ENCODE results near the gene GET3.

Gene GET3

DNA sequence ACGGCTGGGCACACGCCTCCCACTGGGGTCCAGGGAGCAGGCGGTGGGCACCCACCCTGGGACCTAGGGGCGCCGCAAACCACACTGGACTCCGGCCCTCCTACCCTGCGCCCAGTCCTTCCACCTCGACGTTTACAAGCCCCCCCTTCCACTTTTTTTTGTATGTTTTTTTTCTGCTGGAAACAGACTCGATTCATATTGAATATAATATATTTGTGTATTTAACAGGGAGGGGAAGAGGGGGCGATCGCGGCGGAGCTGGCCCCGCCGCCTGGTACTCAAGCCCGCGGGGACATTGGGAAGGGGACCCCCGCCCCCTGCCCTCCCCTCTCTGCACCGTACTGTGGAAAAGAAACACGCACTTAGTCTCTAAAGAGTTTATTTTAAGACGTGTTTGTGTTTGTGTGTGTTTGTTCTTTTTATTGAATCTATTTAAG, 55.6 kb downstream of the GET3 start:
- TF ChIP-seq, protein P1, sequence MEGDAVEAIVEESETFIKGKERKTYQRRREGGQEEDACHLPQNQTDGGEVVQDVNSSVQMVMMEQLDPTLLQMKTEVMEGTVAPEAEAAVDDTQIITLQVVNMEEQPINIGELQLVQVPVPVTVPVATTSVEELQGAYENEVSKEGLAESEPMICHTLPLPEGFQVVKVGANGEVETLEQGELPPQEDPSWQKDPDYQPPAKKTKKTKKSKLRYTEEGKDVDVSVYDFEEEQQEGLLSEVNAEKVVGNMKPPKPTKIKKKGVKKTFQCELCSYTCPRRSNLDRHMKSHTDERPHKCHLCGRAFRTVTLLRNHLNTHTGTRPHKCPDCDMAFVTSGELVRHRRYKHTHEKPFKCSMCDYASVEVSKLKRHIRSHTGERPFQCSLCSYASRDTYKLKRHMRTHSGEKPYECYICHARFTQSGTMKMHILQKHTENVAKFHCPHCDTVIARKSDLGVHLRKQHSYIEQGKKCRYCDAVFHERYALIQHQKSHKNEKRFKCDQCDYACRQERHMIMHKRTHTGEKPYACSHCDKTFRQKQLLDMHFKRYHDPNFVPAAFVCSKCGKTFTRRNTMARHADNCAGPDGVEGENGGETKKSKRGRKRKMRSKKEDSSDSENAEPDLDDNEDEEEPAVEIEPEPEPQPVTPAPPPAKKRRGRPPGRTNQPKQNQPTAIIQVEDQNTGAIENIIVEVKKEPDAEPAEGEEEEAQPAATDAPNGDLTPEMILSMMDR (IDR thresholded peaks at IDR 0.05; ENCODE audit: control extremely low read depth, extremely low read depth, low read depth, missing control alignments) = no peak

DNA sequence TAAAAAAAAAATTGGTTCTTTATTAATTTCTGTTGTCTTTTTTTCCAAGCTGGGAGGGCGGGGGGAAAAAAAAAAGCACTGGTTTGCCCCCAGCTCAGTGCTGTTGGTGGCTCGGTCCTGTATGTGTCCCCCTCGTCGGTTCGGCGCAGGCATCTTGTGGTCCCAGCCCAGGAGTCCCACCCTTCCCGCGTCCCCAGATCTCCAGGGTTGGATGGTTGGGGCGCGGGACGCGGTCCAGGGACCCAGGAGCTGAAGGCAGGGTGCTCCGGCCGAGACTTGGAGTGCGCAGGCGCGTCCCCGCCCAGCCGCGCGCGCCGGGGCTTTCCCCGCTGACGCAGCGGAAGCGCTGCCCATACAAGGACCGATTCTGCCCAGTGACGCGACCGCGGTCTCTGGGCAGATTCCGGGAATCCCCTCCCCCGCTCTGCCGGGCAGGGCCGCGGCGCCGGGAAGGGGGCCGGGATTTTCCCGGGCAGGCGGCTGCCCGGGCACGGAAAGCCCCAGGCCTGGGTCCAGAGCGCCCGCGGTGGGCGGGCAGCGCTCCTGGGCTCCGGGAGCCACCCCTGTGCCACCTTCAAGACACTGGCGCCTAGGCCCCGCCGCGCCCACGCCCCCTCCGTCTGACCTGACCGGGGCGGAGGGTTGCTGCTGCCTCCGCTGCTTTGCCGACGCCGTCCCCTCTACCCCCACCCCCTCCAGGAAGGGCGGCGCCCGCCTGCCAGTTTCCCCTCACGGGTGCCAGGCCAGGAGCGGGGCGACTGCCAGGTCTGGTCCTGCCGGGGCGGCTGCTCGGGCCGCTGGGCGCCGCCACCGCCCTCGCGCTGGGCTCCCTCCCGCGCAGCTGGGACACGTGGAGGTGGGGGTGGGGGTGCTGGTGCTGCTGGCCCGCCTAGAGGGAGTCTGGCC, 56.2 kb downstream of the GET3 start:
- DNase-seq (ENCODE audit: extremely low spot score) = peak; percentile 93
- CTCF ChIA-PET = interaction anchor here (1.0 to 17.0 kb wide), 5 partner anchors 16 to 172 kb away, joined by 3 to 550 read pairs (median 4); partner anchors contain the start of gene HOOK2
- TF ChIP-seq, protein P1 (IDR thresholded peaks at IDR 0.05; ENCODE audit: control extremely low read depth, extremely low read depth, low read depth, missing control alignments) = no peak
- POLR2A ChIA-PET = interaction anchor here (0.6 to 3.6 kb wide), 9 partner anchors 11 to 145 kb away, joined by 3 to 110 read pairs (median 6); partner anchors contain the start of genes CALR, GCDH and RNASEH2A

More for the DNA sequence above, 55.6 kb downstream of the GET3 start:
- ChIA-PET CTCF (interaction anchor here (1.0 to 17.0 kb wide), 6 partner anchors 9 to 79 kb away, joined by 3 to 550 read pairs (median 4); partner anchors contain the start of genes HOOK2 and THSD8), POLR2A (interaction anchor here (1.0 to 3.6 kb wide), 13 partner anchors 9 to 145 kb away, joined by 3 to 110 read pairs (median 9); partner anchors contain the start of genes CALR, GCDH, GET3 and PRDX2)
- DNase-seq (ENCODE audit: extremely low spot score) = no peak

DNA sequence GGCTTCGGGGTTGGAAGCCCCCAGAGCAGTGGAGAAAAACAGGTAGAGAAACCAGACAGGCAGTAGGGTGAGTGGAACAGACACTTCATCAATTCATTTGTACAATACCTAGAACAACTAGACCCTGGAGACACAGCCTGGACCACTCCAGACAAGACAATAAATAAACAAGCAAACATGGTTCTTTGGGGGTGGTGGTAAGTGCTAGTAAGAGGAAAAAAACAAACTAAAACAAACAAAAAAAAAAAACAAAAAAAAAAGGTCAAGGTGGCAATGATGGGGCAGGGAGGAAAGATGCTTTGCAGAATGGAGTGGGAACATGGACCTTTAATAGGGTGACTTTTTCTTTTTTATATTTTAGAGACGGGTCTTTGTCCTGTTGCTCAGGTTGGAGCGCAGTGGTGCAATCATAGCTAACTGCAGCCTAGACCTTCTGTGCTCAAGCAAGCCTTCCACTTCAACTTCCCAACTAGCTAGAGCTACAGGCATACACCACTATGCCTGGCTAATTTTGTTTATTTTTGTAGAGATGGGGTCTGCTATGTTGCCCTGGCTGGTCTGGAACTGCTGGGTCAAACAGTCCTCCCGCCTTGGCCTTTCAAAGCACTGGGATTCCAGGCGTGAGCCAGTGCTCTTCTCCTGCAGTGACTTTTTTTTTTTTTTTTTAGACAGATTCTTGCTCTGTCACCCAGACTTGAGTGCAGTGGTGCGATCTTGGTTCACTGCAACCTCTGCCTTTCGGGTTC, 57.1 kb downstream of the GET3 start:
- TF ChIP-seq, protein P1 (IDR thresholded peaks at IDR 0.05; ENCODE audit: control extremely low read depth, extremely low read depth, low read depth, missing control alignments) = no peak
- no peak for DNase-seq (ENCODE audit: extremely low spot score)
- ChIA-PET POLR2A (interaction anchor here (0.6 to 2.0 kb wide), 5 partner anchors 12 to 471 kb away, joined by 3 to 5 read pairs (median 5); no protein-coding TSS in a partner anchor), CTCF (interaction anchor here (1.3 to 17.0 kb wide), 5 partner anchors 17 to 171 kb away, joined by 4 to 550 read pairs (median 40); partner anchors contain the start of genes GET3 and HOOK2)

DNA sequence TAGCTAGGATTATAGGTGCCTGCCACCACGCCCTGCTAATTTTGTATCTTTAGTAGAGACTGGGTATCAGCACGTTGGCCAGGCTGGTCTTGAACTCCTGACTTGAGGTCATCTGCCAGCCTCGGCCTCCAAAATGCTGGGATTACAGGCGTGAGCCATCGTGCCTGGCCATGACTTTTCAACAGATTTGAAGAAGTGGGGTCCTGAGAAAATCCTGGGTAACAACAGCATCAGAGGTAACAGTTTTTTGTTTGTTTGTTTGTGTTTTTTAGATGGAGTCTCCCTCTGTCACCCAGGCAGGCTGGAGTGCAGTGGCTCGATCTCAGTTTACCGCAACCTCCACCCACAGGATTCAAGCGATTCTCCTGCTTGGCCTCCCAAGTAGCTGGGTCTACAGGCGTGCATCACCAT, 57.7 kb downstream of the GET3 start:
- TF ChIP-seq, protein P1 (IDR thresholded peaks at IDR 0.05; ENCODE audit: control extremely low read depth, extremely low read depth, low read depth, missing control alignments) = no peak
- ChIA-PET CTCF (interaction anchor here (1.0 to 17.0 kb wide), 13 partner anchors 18 to 704 kb away, joined by 3 to 550 read pairs (median 6); partner anchors contain the start of genes GET3, HOOK2 and TNPO2), POLR2A (interaction anchor here (0.7 to 2.0 kb wide), 4 partner anchors 12 to 472 kb away, joined by 4 to 5 read pairs (median 5); no protein-coding TSS in a partner anchor)
- no peak for DNase-seq (ENCODE audit: extremely low spot score)

DNA sequence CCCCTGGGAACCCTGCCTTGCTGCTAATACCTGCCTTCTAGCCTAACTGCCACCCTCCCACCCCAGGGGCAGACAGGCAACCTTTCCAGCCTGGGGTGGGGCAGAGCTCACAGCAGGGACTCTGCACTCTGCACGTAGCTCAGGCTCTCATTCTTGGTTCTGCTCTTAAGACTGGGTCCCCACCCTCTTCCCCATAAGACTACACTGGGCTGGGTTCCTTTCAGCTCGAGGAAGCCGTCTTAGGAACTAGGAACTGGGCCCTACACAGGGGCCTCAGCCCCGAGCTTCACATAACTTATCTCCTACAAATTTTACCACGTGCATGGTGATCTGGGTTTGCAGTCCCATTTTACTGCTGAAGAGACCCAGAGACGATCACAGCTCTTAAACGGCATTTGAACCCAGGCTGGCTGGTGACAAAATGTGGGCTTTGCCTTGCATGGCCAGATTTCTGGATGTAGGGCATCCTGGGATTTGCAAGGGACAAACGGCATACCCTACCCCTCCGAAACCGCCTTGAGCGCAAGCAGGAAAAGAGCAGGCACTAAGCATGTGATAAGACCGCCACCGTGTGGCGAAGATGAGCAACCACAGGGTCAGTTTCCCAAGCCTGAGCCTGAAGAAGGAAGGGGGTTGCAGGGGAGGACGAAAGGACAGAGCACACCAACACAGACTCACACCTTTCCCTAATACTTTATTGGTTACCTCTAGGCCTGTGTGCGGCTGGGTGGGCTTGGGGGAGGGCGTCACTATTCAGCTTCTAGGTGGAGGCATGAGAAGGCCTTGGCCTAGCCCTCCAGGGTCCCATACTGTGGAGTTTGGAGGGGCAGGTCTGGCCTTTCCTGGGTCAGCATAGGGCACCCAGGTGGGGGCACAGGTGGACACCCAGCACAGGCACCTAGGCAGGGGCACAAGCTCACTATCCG, 59.1 kb downstream of the GET3 start:
- TF ChIP-seq, protein P1 (IDR thresholded peaks at IDR 0.05; ENCODE audit: control extremely low read depth, extremely low read depth, low read depth, missing control alignments) = peak; percentile 96
- DNase-seq (ENCODE audit: extremely low spot score) = peak; percentile 67
- POLR2A ChIA-PET = interaction anchor here (1.2 to 2.0 kb wide), 2 partner anchors 14 to 27 kb away, joined by 3 to 4 read pairs; no protein-coding TSS in a partner anchor
- CTCF ChIA-PET = interaction anchor here (0.6 to 17.0 kb wide), 44 partner anchors 9 to 706 kb away, joined by 3 to 550 read pairs (median 4); partner anchors contain the start of genes GCDH, GET3, HOOK2 and RNASEH2A

All from GM10248 (cell line).